ENCODE data around the gene UBN2.

DNA sequence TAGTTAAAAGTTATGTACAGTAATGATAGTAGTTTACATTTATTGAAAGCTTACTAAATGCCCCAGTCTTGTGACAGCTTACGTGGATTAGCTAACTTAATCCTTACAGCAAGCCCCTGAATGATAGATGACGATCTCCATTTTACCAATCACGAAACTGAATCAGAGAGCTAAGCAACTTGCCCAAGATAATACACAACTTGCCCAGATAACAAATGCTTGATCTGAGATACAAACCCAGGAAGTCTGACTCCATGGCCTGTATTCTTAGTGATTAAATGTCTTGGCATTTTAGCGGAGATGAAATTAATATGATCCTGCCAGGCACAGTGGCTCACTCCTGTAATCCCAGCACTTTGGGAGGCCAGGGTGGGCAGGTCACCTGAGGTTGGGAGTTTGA lies 63.2 kb downstream of the UBN2 start:
- no peak for TF ChIP-seq EZH2phosphoT487 (IDR thresholded peaks at IDR 0.05; ENCODE audit: low read depth)
- TF ChIP-seq, protein P1, sequence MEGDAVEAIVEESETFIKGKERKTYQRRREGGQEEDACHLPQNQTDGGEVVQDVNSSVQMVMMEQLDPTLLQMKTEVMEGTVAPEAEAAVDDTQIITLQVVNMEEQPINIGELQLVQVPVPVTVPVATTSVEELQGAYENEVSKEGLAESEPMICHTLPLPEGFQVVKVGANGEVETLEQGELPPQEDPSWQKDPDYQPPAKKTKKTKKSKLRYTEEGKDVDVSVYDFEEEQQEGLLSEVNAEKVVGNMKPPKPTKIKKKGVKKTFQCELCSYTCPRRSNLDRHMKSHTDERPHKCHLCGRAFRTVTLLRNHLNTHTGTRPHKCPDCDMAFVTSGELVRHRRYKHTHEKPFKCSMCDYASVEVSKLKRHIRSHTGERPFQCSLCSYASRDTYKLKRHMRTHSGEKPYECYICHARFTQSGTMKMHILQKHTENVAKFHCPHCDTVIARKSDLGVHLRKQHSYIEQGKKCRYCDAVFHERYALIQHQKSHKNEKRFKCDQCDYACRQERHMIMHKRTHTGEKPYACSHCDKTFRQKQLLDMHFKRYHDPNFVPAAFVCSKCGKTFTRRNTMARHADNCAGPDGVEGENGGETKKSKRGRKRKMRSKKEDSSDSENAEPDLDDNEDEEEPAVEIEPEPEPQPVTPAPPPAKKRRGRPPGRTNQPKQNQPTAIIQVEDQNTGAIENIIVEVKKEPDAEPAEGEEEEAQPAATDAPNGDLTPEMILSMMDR (IDR thresholded peaks at IDR 0.05; ENCODE audit: low read depth, low read length) = no peak

All from OCI-LY3 (cell line).